GM21576 (cell line): ENCODE results near the gene PIWIL4.

Source experiments
- ATAC-seq: cut with Tn5 transposase; IDR thresholded peaks from one replicate; pipeline ENCODE4 v1.9.1; 2021; ENCODE audit warnings: mild to moderate bottlenecking, moderate library complexity; ENCODE audit not compliant: unreplicated experiment

The PIWIL4 gene

GRCh38 chr11:94661444-94661843 is 94.3 kb downstream of the PIWIL4 start:
- no peak for ATAC-seq

- ATAC-seq, result no peak
Measured at GRCh38 chr11:94662065-94662779, 95.1 kb downstream of the PIWIL4 start.

GRCh38 chr11:94662846-94663390 is 95.8 kb downstream of the PIWIL4 start:
- ATAC-seq, result no peak

GRCh38 chr11:94664346-94664745 is 97.2 kb downstream of the PIWIL4 start:
- ATAC-seq, result no peak

- ATAC-seq, result no peak
Measured at GRCh38 chr11:94665116-94665659, 98.0 kb downstream of the PIWIL4 start.

- ATAC-seq, result no peak
Measured at GRCh38 chr11:94666792-94667721, 99.9 kb downstream of the PIWIL4 start.

GRCh38 chr11:94668212-94668793 is 101.1 kb downstream of the PIWIL4 start:
- no peak for ATAC-seq

GRCh38 chr11:94669023-94669422 is 101.9 kb downstream of the PIWIL4 start:
- ATAC-seq, result no peak
